GM23338 (cell line): Measurements from ENCODE around the gene JAK3. TPM values are rescaled to one million over a fixed set of nuclear protein-coding genes. Genes with fewer than 3 reads are reported as not detected.

Experiments
- ATAC-seq: fragments of 200-7000 bp; cut with Tn5 transposase; 3 replicates; pipeline ENCODE4 v1.9.1; 2020
- DNase-seq: peaks from one replicate; pipeline ENCODE4 v3.0.0-alpha.2; 2015; ENCODE audit warnings: low spot score
- H2AFZ ChIP-seq: fragments of 200-600 bp; sonication (generic); 2 replicates; pipeline ENCODE4 v1.8.0; 2016; ENCODE audit warnings: antibody characterized with exemption, mild to moderate bottlenecking, moderate library complexity
- H3F3A ChIP-seq: fragments of 200-600 bp; sonication (generic); replicated peaks from 2 replicates; pipeline ENCODE4 v1.8.0; 2017; ENCODE audit warnings: antibody characterized with exemption, mixed run types, low read depth
- H3K27ac ChIP-seq: fragments of 200-600 bp; sonication (generic); 2 replicates; pipeline ENCODE4 v1.6.1; 2016; ENCODE audit warnings: low read depth
- H3K27me3 ChIP-seq: fragments of 200-600 bp; sonication (generic); 2 replicates; pipeline ENCODE4 v1.8.0; 2016; ENCODE audit warnings: mild to moderate bottlenecking, mixed run types, moderate library complexity; ENCODE audit not compliant: insufficient read depth
- H3K36me3 ChIP-seq: fragments of 200-600 bp; sonication (generic); 2 replicates; pipeline ENCODE4 v1.8.0; 2016; ENCODE audit warnings: mild to moderate bottlenecking; ENCODE audit not compliant: insufficient read depth
- H3K4me1 ChIP-seq: fragments of 200-600 bp; sonication (generic); 2 replicates; pipeline ENCODE4 v1.8.0; 2016; ENCODE audit warnings: mild to moderate bottlenecking, moderate library complexity; ENCODE audit not compliant: insufficient read depth
- H3K4me2 ChIP-seq: fragments of 200-600 bp; sonication (generic); 2 replicates; pipeline ENCODE4 v1.7.1; 2017; ENCODE audit warnings: mixed run types
- H3K4me3 ChIP-seq: fragments of 200-600 bp; sonication (generic); 2 replicates; pipeline ENCODE4 v1.6.1; 2016; ENCODE audit warnings: mixed run types
- H3K79me2 ChIP-seq: fragments of 200-600 bp; sonication (generic); replicated peaks from 2 replicates; pipeline ENCODE4 v1.8.0; 2017; ENCODE audit warnings: mild to moderate bottlenecking; ENCODE audit not compliant: insufficient read depth
- H3K9me2 ChIP-seq: fragments of 200-600 bp; sonication (generic); 2 replicates; pipeline ENCODE4 v1.8.0; 2017; ENCODE audit not compliant: insufficient read depth
- H4K20me1 ChIP-seq: fragments of 200-600 bp; sonication (generic); replicated peaks from 2 replicates; pipeline ENCODE4 v1.8.0; 2017; ENCODE audit warnings: mild to moderate bottlenecking; ENCODE audit not compliant: insufficient read depth
- H3K27ac Mint-ChIP-seq: 2 replicates; pipeline ENCODE4 v1.8.0; 2020; ENCODE audit warnings: inconsistent platforms, mild to moderate bottlenecking, moderate library complexity, mixed read lengths
- H3K27me3 Mint-ChIP-seq: 3 replicates; pipeline ENCODE4 v1.8.0; 2022; ENCODE audit warnings: low read depth, mild to moderate bottlenecking, moderate library complexity, mixed read lengths, inconsistent platforms; ENCODE audit not compliant: insufficient read depth, poor library complexity
- H3K36me3 Mint-ChIP-seq: 3 replicates; pipeline ENCODE4 v1.8.0; 2021; ENCODE audit warnings: low read depth, mild to moderate bottlenecking, inconsistent platforms, moderate library complexity, mixed read lengths
- H3K4me1 Mint-ChIP-seq: 3 replicates; pipeline ENCODE4 v1.8.0; 2020; ENCODE audit warnings: mild to moderate bottlenecking, inconsistent platforms, mixed read lengths
- H3K4me3 Mint-ChIP-seq: 3 replicates; pipeline ENCODE4 v1.8.0; 2021; ENCODE audit warnings: moderate library complexity, mild to moderate bottlenecking, inconsistent platforms, mixed read lengths
- H3K9me3 Mint-ChIP-seq: 3 replicates; pipeline ENCODE4 v1.8.0; 2020; ENCODE audit warnings: moderate library complexity, mild to moderate bottlenecking, inconsistent platforms, mixed read lengths
- ETS1 ChIP-seq: IDR thresholded peaks from 2 replicates; pipeline ENCODE4 v1.6.1; 2016; ENCODE audit warnings: antibody characterized with exemption
- EZH2 ChIP-seq: fragments of 200-600 bp; sonication (generic); IDR thresholded peaks from one replicate; pipeline ENCODE4 v1.8.0; 2017; ENCODE audit warnings: antibody characterized with exemption, mild to moderate bottlenecking, low read depth; ENCODE audit not compliant: unreplicated experiment
- EZH2phosphoT487 ChIP-seq: fragments of 200-600 bp; sonication (generic); IDR thresholded peaks from one replicate; pipeline ENCODE4 v1.8.1; 2018; ENCODE audit warnings: antibody characterized with exemption; ENCODE audit not compliant: unreplicated experiment
- JUNB ChIP-seq: IDR thresholded peaks from one replicate; pipeline ENCODE4 v1.6.1; 2016; ENCODE audit warnings: antibody characterized with exemption; ENCODE audit not compliant: unreplicated experiment
- POLR2AphosphoS5 ChIP-seq: IDR thresholded peaks from 2 replicates; pipeline ENCODE4 v1.6.1; 2016; ENCODE audit warnings: antibody characterized with exemption, low read depth
- REST ChIP-seq: IDR thresholded peaks from one replicate; pipeline ENCODE4 v1.6.1; 2018; ENCODE audit warnings: antibody characterized with exemption; ENCODE audit not compliant: unreplicated experiment
- STAT1 ChIP-seq: IDR thresholded peaks from one replicate; pipeline ENCODE4 v1.6.1; 2016; ENCODE audit warnings: antibody characterized with exemption; ENCODE audit not compliant: unreplicated experiment
- ZNF114 ChIP-seq: fragments of 250-450 bp; sonication (Bioruptor Pico); IDR thresholded peaks from 2 replicates; pipeline ENCODE4 v1.5.0; 2020; ENCODE audit warnings: mild to moderate bottlenecking, moderate library complexity
- ZNF331 ChIP-seq: fragments of 250-450 bp; sonication (Bioruptor Pico); IDR thresholded peaks from 2 replicates; pipeline ENCODE4 v1.5.0; 2020; ENCODE audit warnings: low read depth, mild to moderate bottlenecking, moderate library complexity
- ZNF462 ChIP-seq: fragments of 250-450 bp; sonication (Bioruptor Pico); IDR thresholded peaks from 2 replicates; pipeline ENCODE4 v1.5.0; 2020; ENCODE audit warnings: mild to moderate bottlenecking, moderate library complexity
- polyA plus RNA-seq: library from polyadenylated mRNA; unstranded; fragments of >200 nt; fragmentation: Nextera tagmentation; extraction: Ambion mirVana; gene quantifications from 2 replicates; pipeline ENCODE4 v1.2.1, GENCODE V29; 2016
- total RNA-seq: library from RNA; depleted of rRNA; stranded (reverse); fragments of >200 nt; shearing (Covaris generic); gene quantifications from 2 replicates; pipeline ENCODE4 v1.2.3, GENCODE V29; 2014

The JAK3 gene
- total and polyA plus RNA-seq, 2 experiments from 2014 or later, result 2.9 to 5.4 TPM

GRCh38 chr19:17824339-17824738, 23.4 kb downstream of the JAK3 start:
- Mint-ChIP-seq H3K4me1 (peaks cover 4% of the 10 kb centered on the region; the same call in 1 of the 3 replicates), H3K36me3 (no peaks in the 10 kb centered on the region), H3K27me3 (peaks cover 11% of the 10 kb centered on the region), H3K27ac (no peak overlapping the region), H3K9me3 (no peaks in the 10 kb centered on the region), H3K4me3 (no peak overlapping the region)
- H3K4me2 ChIP-seq, result no peak overlapping the region
- no peak for ATAC-seq
- H4K20me1 ChIP-seq, result no peaks in the 10 kb centered on the region
- no peaks in the 10 kb centered on the region; the same call in 1 of the 2 replicates for H3K4me1 ChIP-seq
- H3K4me3 ChIP-seq, result no peak overlapping the region
- H3K9me2 ChIP-seq, result no peaks in the 10 kb centered on the region
- H2AFZ ChIP-seq, result no peak overlapping the region
- DNase-seq, result no peak
- TF ChIP-seq POLR2AphosphoS5 (no peak), JUNB (no peak), EZH2 (no peak), ZNF114 (CRISPR knock-in tag) (no peak), ZNF462 (CRISPR knock-in tag) (no peak), REST (no peak), STAT1 (no peak), ETS1 (no peak), EZH2phosphoT487 (no peak), ZNF331 (no peak)
- H3K27me3 ChIP-seq, result no peaks in the 10 kb centered on the region
- H3F3A ChIP-seq, result no peaks in the 10 kb centered on the region
- no peaks in the 10 kb centered on the region for H3K79me2 ChIP-seq
- H3K27ac ChIP-seq, result no peak overlapping the region
- no peaks in the 10 kb centered on the region for H3K36me3 ChIP-seq
